Measurements from ENCODE around the gene TMC1.

GRCh38 chr9:72486594-72486955 is 34.8 kb upstream of the TMC1 start:
- TF ChIP-seq EZH2 (IDR thresholded peaks at IDR 0.05; ENCODE audit: borderline replicate concordance, low read depth, low read length, severe bottlenecking), result no peak
- TF ChIP-seq, protein P1, sequence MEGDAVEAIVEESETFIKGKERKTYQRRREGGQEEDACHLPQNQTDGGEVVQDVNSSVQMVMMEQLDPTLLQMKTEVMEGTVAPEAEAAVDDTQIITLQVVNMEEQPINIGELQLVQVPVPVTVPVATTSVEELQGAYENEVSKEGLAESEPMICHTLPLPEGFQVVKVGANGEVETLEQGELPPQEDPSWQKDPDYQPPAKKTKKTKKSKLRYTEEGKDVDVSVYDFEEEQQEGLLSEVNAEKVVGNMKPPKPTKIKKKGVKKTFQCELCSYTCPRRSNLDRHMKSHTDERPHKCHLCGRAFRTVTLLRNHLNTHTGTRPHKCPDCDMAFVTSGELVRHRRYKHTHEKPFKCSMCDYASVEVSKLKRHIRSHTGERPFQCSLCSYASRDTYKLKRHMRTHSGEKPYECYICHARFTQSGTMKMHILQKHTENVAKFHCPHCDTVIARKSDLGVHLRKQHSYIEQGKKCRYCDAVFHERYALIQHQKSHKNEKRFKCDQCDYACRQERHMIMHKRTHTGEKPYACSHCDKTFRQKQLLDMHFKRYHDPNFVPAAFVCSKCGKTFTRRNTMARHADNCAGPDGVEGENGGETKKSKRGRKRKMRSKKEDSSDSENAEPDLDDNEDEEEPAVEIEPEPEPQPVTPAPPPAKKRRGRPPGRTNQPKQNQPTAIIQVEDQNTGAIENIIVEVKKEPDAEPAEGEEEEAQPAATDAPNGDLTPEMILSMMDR (IDR thresholded peaks at IDR 0.05; ENCODE audit: borderline replicate concordance, extremely low read depth, low read length, poor library complexity, severe bottlenecking), result no peak
